ENCODE measurements around the gene TFF1.

DNA sequence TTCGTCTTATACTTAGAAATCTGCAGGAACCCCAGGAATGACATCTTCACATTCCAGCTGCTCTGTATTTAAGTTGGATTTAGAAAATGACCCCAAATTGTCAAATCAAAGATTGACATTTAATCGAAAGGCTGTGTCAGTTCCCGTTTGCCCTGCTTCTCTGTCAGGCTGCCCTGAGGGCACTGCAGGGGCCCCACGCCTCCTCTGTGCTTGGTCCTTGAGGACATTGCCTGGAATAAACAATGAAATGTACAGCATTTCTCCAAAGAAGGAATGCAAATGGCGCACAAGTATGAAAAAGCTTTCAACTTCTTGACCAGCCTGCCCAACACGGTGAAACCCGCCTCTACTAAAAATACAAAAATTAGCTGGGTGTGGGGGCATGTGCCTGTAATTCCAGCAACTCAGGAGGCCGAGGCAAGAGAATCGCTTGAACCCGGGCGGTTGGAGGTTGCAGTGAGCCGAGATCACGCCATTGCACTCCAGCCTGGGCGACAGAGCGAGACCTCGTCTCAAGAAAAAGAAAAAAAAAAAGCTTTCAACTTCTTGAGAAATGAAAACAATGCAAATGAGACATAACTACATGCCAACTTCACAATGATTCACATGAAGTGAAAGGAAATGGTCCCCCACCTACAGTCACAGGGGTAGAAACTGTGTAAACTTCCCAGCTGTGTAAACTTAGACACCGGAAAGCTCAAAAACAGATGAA, 26.6 kb upstream of the TFF1 start:
- TF ChIP-seq, protein P1, sequence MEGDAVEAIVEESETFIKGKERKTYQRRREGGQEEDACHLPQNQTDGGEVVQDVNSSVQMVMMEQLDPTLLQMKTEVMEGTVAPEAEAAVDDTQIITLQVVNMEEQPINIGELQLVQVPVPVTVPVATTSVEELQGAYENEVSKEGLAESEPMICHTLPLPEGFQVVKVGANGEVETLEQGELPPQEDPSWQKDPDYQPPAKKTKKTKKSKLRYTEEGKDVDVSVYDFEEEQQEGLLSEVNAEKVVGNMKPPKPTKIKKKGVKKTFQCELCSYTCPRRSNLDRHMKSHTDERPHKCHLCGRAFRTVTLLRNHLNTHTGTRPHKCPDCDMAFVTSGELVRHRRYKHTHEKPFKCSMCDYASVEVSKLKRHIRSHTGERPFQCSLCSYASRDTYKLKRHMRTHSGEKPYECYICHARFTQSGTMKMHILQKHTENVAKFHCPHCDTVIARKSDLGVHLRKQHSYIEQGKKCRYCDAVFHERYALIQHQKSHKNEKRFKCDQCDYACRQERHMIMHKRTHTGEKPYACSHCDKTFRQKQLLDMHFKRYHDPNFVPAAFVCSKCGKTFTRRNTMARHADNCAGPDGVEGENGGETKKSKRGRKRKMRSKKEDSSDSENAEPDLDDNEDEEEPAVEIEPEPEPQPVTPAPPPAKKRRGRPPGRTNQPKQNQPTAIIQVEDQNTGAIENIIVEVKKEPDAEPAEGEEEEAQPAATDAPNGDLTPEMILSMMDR (conservative IDR thresholded peaks at IDR 0.05; ENCODE audit: low read length): no peak
- no peak for TF ChIP-seq EZH2phosphoT487 (IDR thresholded peaks at IDR 0.05; ENCODE audit: borderline replicate concordance)

All from Loucy (cell line).